ENCODE measurements around the gene HOXB6. TPM values are rescaled to one million over a fixed set of nuclear protein-coding genes. Genes with fewer than 3 reads are reported as not detected.
A peak's percentile ranks its signal among the peaks of the same experiment; 100 is the strongest.

Gene HOXB6
- total RNA-seq, 1 donor from 2014 or later: 0.20 TPM

GRCh38 chr17:48624544-48625494 is 20.0 kb upstream of the HOXB6 start:
- no peak for DNase-seq
- intact Hi-C loops (cut with micrococcal nuclease): no loop called here
- ATAC-seq: peak; percentile 32

DNA sequence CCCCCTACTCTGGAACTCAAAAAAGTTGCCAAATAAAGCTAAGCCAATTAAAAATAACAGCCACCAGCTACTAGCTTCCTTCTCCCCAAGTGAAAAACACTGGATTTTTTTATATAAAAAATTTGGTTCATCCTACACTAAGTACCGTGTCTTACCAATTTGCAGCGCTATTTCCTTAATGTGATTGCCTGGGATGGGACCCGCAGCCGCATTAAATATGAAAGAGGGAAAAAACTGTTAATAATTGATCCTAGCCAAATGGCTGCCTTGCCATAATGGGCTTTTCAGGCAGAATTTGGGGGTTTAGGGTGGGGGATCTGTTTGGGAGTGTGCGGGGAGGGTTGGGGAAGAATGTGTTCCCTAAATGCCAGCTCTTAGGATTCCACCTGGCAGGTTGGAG is 19.3 kb upstream of the HOXB6 start:
- DNase-seq (no peak), ATAC-seq (no peak)
- intact Hi-C loops (cut with micrococcal nuclease): no loop called here

GRCh38 chr17:48623583-48623982 is 18.8 kb upstream of the HOXB6 start:
- DNase-seq (no peak), ATAC-seq (no peak)
- intact Hi-C loops (cut with micrococcal nuclease): no loop called here

- DNase-seq (no peak), ATAC-seq (no peak)
- intact Hi-C loops (cut with micrococcal nuclease): no loop called here
Observed at GRCh38 chr17:48622857-48623256, 18.1 kb upstream of the HOXB6 start.

DNA sequence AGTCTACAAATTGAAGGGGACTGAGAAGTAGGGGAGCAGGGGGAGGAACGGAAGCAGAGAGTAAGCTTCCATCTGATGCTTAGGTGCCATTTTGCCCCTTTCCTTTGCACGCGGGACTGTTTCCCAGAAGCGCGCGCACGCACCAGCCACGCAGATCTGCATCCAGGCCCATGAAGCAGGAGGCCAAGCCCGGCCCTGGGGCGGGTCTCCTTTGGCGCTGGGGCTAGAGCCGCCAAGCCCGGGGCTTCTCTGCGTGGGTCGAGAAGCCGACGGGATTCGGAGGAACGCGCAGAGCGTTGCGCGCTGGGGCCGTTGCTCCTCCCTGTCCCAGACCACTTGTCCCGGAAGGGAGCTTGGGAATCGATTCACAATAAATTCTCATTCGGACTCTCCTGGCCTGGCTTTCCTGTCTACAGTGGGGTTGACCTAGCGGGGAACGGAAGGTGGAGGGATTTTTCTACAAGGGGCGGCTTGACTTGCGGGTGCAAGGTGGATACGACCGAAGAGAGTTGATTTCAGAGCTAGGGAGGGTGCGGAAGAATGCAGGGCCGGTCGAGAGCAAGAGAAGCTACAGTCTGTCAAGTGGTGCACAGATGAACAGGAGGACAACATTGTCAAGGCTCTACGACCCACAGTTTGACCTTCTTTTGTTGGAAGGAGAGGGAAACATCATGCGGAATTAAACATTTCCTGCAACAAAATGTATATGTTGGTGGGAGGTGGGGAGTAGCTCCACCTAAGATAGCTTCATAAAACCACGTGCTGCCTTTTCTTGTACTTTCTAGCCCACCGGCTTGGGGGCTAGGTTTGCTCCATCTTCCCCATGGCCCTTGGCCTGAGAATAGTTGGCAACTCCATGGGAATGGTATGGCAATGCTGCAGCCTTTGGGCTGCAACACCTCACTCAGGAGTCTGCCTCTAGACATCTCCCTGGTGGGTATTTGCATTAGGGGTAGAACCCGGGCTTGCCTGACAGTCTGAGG is 16.9 kb upstream of the HOXB6 start:
- intact Hi-C loops (cut with micrococcal nuclease): no loop called here

GRCh38 chr17:48620461-48621139 is 15.8 kb upstream of the HOXB6 start:
- no peak for ATAC-seq
- no peak for DNase-seq
- intact Hi-C loops (cut with micrococcal nuclease): no loop called here

More for the DNA sequence above, 16.9 kb upstream of the HOXB6 start:
- DNase-seq (no peak), ATAC-seq (no peak)

DNA sequence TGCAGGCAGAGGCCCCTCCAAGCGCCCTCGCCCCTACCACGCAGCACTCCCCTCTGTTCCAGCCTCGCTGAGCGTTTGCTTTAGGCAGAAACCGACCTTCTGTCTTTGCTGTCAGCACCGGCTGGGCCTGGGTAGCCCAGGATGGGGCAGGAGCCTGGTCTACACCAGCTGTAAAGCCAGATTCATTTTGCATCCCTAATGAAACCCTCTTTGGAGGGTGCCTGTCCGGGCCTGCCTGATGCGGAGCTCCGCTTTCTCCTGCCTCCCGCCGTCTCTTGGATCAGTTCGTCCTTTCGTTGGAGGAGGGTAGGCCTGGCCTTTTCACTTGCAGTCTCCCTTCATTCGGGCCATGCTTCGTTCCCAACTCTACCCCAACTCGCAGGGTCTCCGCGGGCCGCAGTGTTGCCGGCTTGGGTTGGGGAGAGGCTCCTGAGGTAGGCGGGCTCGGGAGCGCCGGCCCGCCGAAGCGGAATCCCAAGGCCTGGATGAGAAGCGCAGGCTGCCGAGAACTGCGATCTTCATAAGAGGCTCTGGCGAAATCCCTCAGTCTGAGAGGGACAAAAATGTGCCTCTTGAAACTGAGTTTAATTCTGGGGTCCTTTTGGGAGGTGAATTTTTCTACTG is 15.2 kb upstream of the HOXB6 start:
- no peak for ATAC-seq
- intact Hi-C loops (cut with micrococcal nuclease): no loop called here
- DNase-seq: no peak

GRCh38 chr17:48618256-48618896 is 13.6 kb upstream of the HOXB6 start:
- ATAC-seq (peak; percentile 94), DNase-seq (peak; percentile 89)
- intact Hi-C loops (cut with micrococcal nuclease): no loop called here

DNA sequence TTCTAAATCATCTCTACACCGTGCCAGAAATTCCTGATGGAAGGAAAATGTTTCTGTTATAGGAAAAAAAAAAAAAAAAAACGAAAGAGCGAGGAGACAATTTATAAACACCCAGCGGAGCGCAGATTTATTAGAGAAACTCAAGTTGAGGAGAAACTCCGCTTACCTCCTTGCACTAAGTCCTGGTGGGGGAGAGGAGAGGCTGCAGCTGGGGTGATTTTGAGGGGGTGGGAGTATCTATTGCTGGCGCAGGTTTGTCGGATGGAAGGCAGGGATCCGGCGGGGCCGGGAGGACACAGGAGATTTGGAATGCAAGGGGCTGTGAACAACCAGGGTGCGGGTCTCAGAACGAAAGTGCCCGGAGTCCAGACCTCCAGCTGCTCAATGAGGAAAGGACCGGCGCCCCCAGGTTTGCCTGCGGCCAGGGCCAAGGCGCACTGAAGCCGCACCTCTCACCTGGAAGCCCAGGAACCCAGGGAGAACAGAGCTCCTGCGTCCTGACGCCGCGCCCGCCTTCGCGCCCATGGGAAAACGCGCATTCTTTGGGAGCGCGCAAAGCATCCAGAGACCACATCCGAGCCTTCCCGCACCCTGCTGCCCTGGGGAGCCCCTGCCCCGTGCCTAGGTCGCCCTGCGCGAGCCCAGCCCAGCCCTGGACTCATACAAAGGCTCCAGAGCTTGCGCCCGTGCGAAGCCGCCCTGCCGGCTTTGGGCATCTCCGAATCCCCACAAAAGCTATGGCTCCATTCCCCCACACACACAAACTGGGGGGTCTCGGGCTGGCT is 12.9 kb upstream of the HOXB6 start:
- no peak for DNase-seq
- intact Hi-C loops (cut with micrococcal nuclease): no loop called here
- no peak for ATAC-seq

- DNase-seq (no peak), ATAC-seq (no peak)
- intact Hi-C loops (cut with micrococcal nuclease): no loop called here
Observed at GRCh38 chr17:48616717-48617470, 12.1 kb upstream of the HOXB6 start.

- no peak for DNase-seq
- no peak for ATAC-seq
- intact Hi-C loops (cut with micrococcal nuclease): no loop called here
Observed at GRCh38 chr17:48615963-48616716, 11.4 kb upstream of the HOXB6 start.

DNA sequence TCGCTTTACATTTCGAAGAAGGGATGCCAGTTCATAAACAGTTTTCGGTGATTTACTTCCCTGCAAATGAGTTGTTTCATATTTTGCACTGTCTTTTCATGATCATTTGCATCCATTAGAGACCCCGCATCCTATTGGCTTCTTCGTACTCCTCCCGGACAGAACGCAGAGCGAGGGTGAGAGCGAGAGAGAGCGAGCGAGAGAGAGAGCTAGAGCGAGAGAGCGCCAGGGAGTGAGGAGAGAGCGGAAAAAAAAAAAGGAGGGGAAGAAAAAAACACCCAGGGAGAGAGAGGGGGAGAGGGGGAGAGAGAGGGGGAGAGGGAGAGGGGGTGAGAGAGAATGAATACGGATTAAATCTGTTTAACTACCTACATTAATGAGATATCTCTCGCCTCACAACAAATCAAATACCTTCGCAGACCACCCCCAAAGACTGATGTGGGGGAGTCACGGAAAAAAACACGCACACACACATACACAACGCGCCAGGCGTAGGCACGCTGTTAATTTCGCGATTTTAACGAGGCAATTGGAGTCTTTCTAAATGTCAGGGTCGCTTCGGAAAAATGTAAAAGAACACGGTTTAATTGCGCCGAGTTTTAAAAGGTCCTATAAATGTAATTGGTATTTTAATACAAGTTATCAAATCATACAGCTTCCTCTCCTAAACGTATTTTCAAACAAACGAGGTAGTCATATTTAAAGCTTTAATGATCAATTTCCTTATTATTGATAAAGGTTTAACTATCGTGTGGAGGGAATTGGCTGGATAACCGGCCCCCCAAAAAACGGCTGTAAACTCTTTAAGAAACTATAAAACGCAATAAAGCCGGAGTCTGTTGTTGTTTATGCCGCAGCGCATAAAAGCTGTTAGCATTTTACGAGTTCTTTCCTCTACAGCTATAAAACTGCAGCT is 10.5 kb upstream of the HOXB6 start, which contains the start of gene HOXB8:
Gene HOXB8, minus strand, starts transcription at position 246 of the 916 bp plus-strand sequence. CDS start 588 bp downstream, outside the sequence.
- DNase-seq (no peak), ATAC-seq (no peak)
- intact Hi-C loops (cut with micrococcal nuclease): no loop called here

- ATAC-seq: no peak
- no peak for DNase-seq
- intact Hi-C loops (cut with micrococcal nuclease): no loop called here
Observed at GRCh38 chr17:48613862-48614694, 9.3 kb upstream of the HOXB6 start.
